Stimulated activated CD8-positive, alpha-beta memory T cell treated with anti-CD3 and anti-CD28 coated beads, Interleukin-7, amount 100 ng/mL, for 4 hours (primary cell): Measurements from ENCODE around the gene CHCHD6.

Experiments used
- DNase-seq, 2 donors: peaks; one replicate each; pipeline ENCODE4 v3.0.0-alpha.2; 2020; ENCODE audit warnings: low read depth in 2 of 2

CHCHD6 gene

GRCh38 chr3:126959136-126959920, 255.3 kb downstream of the CHCHD6 start:
- no peak for DNase-seq

GRCh38 chr3:126959921-126960603, 256.0 kb downstream of the CHCHD6 start:
- no peak for DNase-seq

- no peak for DNase-seq
Observed at GRCh38 chr3:126960604-126960995, 256.6 kb downstream of the CHCHD6 start.

- no peak for DNase-seq
Observed at GRCh38 chr3:126961191-126961790, 257.3 kb downstream of the CHCHD6 start.

GRCh38 chr3:126961791-126962461, 257.9 kb downstream of the CHCHD6 start:
- no peak for DNase-seq

- no peak for DNase-seq
Observed at GRCh38 chr3:126962756-126963155, 258.7 kb downstream of the CHCHD6 start.

GRCh38 chr3:126963261-126964190, 259.5 kb downstream of the CHCHD6 start:
- no peak for DNase-seq

GRCh38 chr3:126964261-126964660, 260.2 kb downstream of the CHCHD6 start:
- DNase-seq, result no peak

GRCh38 chr3:126964950-126965349, 260.9 kb downstream of the CHCHD6 start:
- DNase-seq, result no peak

- no peak for DNase-seq
Observed at GRCh38 chr3:126965526-126966080, 261.6 kb downstream of the CHCHD6 start.

- no peak for DNase-seq
Observed at GRCh38 chr3:126967386-126967785, 263.3 kb downstream of the CHCHD6 start.

- DNase-seq, result no peak
Observed at GRCh38 chr3:126968391-126969390, 264.7 kb downstream of the CHCHD6 start.

GRCh38 chr3:126969586-126969985, 265.5 kb downstream of the CHCHD6 start:
- no peak for DNase-seq

GRCh38 chr3:126970101-126970500, 266.1 kb downstream of the CHCHD6 start:
- DNase-seq, result no peak

GRCh38 chr3:126970921-126971320, 266.9 kb downstream of the CHCHD6 start:
- no peak for DNase-seq

GRCh38 chr3:126971891-126972351, 267.9 kb downstream of the CHCHD6 start:
- DNase-seq, result no peak

- DNase-seq, result no peak
Observed at GRCh38 chr3:126972866-126973265, 268.8 kb downstream of the CHCHD6 start.

- no peak for DNase-seq
Observed at GRCh38 chr3:126973814-126974213, 269.8 kb downstream of the CHCHD6 start.

- no peak for DNase-seq
Observed at GRCh38 chr3:126974756-126975155, 270.7 kb downstream of the CHCHD6 start.

- no peak for DNase-seq
Observed at GRCh38 chr3:126976906-126977305, 272.9 kb downstream of the CHCHD6 start.
